CD4-positive, alpha-beta T cell treated with Interleukin-4 for 4 hours (primary cell): ENCODE measurements around the gene TGFBR1.

Source experiments
- DNase-seq: peaks from one replicate; pipeline ENCODE4 v3.0.0-alpha.2; 2020

TGFBR1 gene

GRCh38 chr9:99109522-99109921, 4.6 kb downstream of the TGFBR1 start:
- no peak for DNase-seq

- DNase-seq: peak; percentile 64
Measured at GRCh38 chr9:99112750-99113413, 8.0 kb downstream of the TGFBR1 start.

GRCh38 chr9:99113414-99114048, 8.6 kb downstream of the TGFBR1 start:
- DNase-seq: no peak

GRCh38 chr9:99114049-99114440, 9.1 kb downstream of the TGFBR1 start:
- DNase-seq: no peak

- no peak for DNase-seq
Measured at GRCh38 chr9:99114846-99115500, 10.1 kb downstream of the TGFBR1 start.

GRCh38 chr9:99116003-99116411, 11.1 kb downstream of the TGFBR1 start:
- DNase-seq: no peak

GRCh38 chr9:99118782-99119466, 14.0 kb downstream of the TGFBR1 start:
- peak; percentile 63 for DNase-seq

GRCh38 chr9:99119976-99120655, 15.2 kb downstream of the TGFBR1 start:
- no peak for DNase-seq

GRCh38 chr9:99121604-99122003, 16.7 kb downstream of the TGFBR1 start:
- DNase-seq: no peak

GRCh38 chr9:99124534-99125255, 19.8 kb downstream of the TGFBR1 start:
- no peak for DNase-seq

GRCh38 chr9:99125446-99125845, 20.5 kb downstream of the TGFBR1 start:
- no peak for DNase-seq

- DNase-seq: no peak
Measured at GRCh38 chr9:99126312-99126711, 21.4 kb downstream of the TGFBR1 start.

GRCh38 chr9:99127356-99128132, 22.6 kb downstream of the TGFBR1 start:
- DNase-seq: no peak

GRCh38 chr9:99128133-99128406, 23.2 kb downstream of the TGFBR1 start:
- DNase-seq: no peak

- DNase-seq: no peak
Measured at GRCh38 chr9:99129091-99129490, 24.2 kb downstream of the TGFBR1 start.

- no peak for DNase-seq
Measured at GRCh38 chr9:99130069-99130468, 25.2 kb downstream of the TGFBR1 start.

- no peak for DNase-seq
Measured at GRCh38 chr9:99133145-99133544, 28.2 kb downstream of the TGFBR1 start.

- DNase-seq: peak; percentile 23
Measured at GRCh38 chr9:99134893-99135341, 30.0 kb downstream of the TGFBR1 start.

GRCh38 chr9:99135456-99135855, 30.5 kb downstream of the TGFBR1 start:
- peak; percentile 19 for DNase-seq

GRCh38 chr9:99137225-99137624, 32.3 kb downstream of the TGFBR1 start:
- DNase-seq: no peak

- DNase-seq: no peak
Measured at GRCh38 chr9:99137891-99138290, 33.0 kb downstream of the TGFBR1 start.
